CD8-positive, alpha-beta memory T cell (primary cell): ENCODE results near the gene TGM5. TPM values are rescaled to one million over a fixed set of nuclear protein-coding genes. Genes with fewer than 3 reads are reported as not detected.
"Not testable (repeated sequence)": the region's sequence is repeated elsewhere in the genome, so short reads cannot be mapped to it uniquely, and the experiment has no call there.

Experiments used
- CTCF ChIA-PET: fragments of 350-600 bp; sonication (Branson Sonifier 250); formaldehyde crosslinking; loops from one replicate; lab custom pipeline; 2021; ENCODE audit warnings: antibody characterized with exemption; lab: Charles Lee
- POLR2A ChIA-PET: fragments of 350-600 bp; sonication (Branson Sonifier 250); formaldehyde crosslinking; loops from one replicate; lab custom pipeline; 2021; ENCODE audit warnings: antibody characterized with exemption; lab: Charles Lee
- DNase-seq, 5 donors: peaks; one replicate each; pipeline versions ENCODE4 v3.0.0 to v3.0.0-alpha.2; 2020 to 2022; ENCODE audit warnings: mixed read lengths in 1 of 5
- H3K27ac ChIP-seq: one replicate; pipeline ENCODE4 v1.7.0; 2013; ENCODE audit warnings: low read depth, mild to moderate bottlenecking, low read length, moderate library complexity
- H3K27me3 ChIP-seq: 2 replicates; pipeline ENCODE4 v1.7.0; 2013; ENCODE audit warnings: low read length, mild to moderate bottlenecking; ENCODE audit not compliant: insufficient read depth, poor library complexity, severe bottlenecking
- H3K36me3 ChIP-seq: 2 replicates; pipeline ENCODE4 v1.7.0; 2013; ENCODE audit warnings: mild to moderate bottlenecking, low read length, moderate library complexity; ENCODE audit not compliant: insufficient read depth
- H3K4me1 ChIP-seq: 2 replicates; pipeline ENCODE4 v1.7.0; 2013; ENCODE audit warnings: mild to moderate bottlenecking, low read length, moderate library complexity; ENCODE audit not compliant: insufficient read depth
- H3K4me3 ChIP-seq: 2 replicates; pipeline ENCODE4 v1.7.0; 2013; ENCODE audit warnings: mild to moderate bottlenecking, low read length
- H3K9me3 ChIP-seq: 2 replicates; pipeline ENCODE4 v1.7.0; 2013; ENCODE audit warnings: mild to moderate bottlenecking, low read length
- H3K27ac Mint-ChIP-seq, 8 donors: one replicate each; pipeline ENCODE4 v1.8.0; 2020 to 2021; ENCODE audit warnings: mixed read lengths in 8 of 8, mild to moderate bottlenecking in 6 of 8, inconsistent platforms in 3 of 8, moderate library complexity in 3 of 8
- H3K27me3 Mint-ChIP-seq, 2 donors: one replicate each; pipeline ENCODE4 v1.8.0; 2020 to 2021; ENCODE audit warnings: mixed read lengths in 2 of 2, mild to moderate bottlenecking in 1 of 2, moderate library complexity in 1 of 2
- H3K36me3 Mint-ChIP-seq, 3 donors: one replicate each; pipeline ENCODE4 v1.8.0; 2020 to 2021; ENCODE audit warnings: mixed read lengths in 3 of 3, inconsistent platforms in 1 of 3, mild to moderate bottlenecking in 1 of 3
- H3K4me1 Mint-ChIP-seq, 3 donors: one replicate each; pipeline ENCODE4 v1.8.0; 2020 to 2021; ENCODE audit warnings: mixed read lengths in 3 of 3, inconsistent platforms in 1 of 3, mild to moderate bottlenecking in 1 of 3
- H3K4me3 Mint-ChIP-seq, 7 donors: one replicate each; pipeline ENCODE4 v1.8.0; 2020 to 2021; ENCODE audit warnings: mixed read lengths in 7 of 7, mild to moderate bottlenecking in 6 of 7, moderate library complexity in 4 of 7, inconsistent platforms in 2 of 7
- H3K9me3 Mint-ChIP-seq, 5 donors: one replicate each; pipeline ENCODE4 v1.8.0; 2020 to 2022; ENCODE audit warnings: mixed read lengths in 5 of 5, mild to moderate bottlenecking in 3 of 5, moderate library complexity in 2 of 5, inconsistent platforms in 1 of 5
- polyA plus RNA-seq: library from polyadenylated mRNA; unstranded; fragments of 300-500 nt; fragmentation: Illumina TruSeq; gene quantifications from one replicate; pipeline ENCODE4 v1.2.3, GENCODE V29; 2021
- total RNA-seq, 2 experiments: library from RNA; stranded (reverse); gene quantifications; one replicate each; pipeline ENCODE4 v1.2.3, GENCODE V29; 2021

The TGM5 gene
- total and polyA plus RNA-seq, 3 experiments from 2014 or later, result 0.18 TPM; not detected in 2

GRCh38 chr15:43204016-43204901, 62.5 kb downstream of the TGM5 start:
- no peaks in the 10 kb centered on the region for H3K9me3 ChIP-seq
- no peaks in the 10 kb centered on the region for H3K4me1 ChIP-seq
- Mint-ChIP-seq H3K4me1 (peaks cover 3 to 5% (median 5%) of the 10 kb centered on the region in 3 donors), H3K9me3 (peaks cover 0 to 2% (median 0%) of the 10 kb centered on the region in 5 donors), H3K4me3 (no peak overlapping the region), H3K27me3 (peaks cover 1 to 7% of the 10 kb centered on the region in 2 donors), H3K27ac (peak overlapping the region in 3 of 8 donors; percentile 55 to 62 (median 58)), H3K36me3 (peaks cover 0 to 3% (median 1%) of the 10 kb centered on the region in 3 donors)
- POLR2A ChIA-PET, result interaction anchor here (0.6 kb wide), 1 partner anchor 227 kb away, joined by 3 read pairs; no protein-coding TSS in a partner anchor
- no peaks in the 10 kb centered on the region for H3K36me3 ChIP-seq
- CTCF ChIA-PET, result interaction anchor here (0.9 to 2.3 kb wide), 8 partner anchors 9 to 278 kb away, joined by 3 to 12 read pairs (median 6); no protein-coding TSS in a partner anchor
- H3K4me3 ChIP-seq, result no peak overlapping the region
- H3K27ac ChIP-seq, result no peak overlapping the region
- H3K27me3 ChIP-seq, result no peaks in the 10 kb centered on the region
- DNase-seq, result peak in 4 of 5 donors; percentile 12 to 62 (median 19)

- ChIA-PET CTCF (no interaction called here), POLR2A (no interaction called here)
- peaks cover 0 to 1% of the 10 kb centered on the region in 2 donors for H3K27me3 Mint-ChIP-seq
- peaks cover 8 to 34% (median 19%) of the 10 kb centered on the region in 3 donors for H3K36me3 Mint-ChIP-seq
- H3K27ac Mint-ChIP-seq, result peak overlapping the region in 3 of 8 donors; percentile 44 to 80 (median 48)
- no peaks in the 10 kb centered on the region for H3K27me3 ChIP-seq
- peaks cover 3 to 8% (median 5%) of the 10 kb centered on the region in 3 donors for H3K4me1 Mint-ChIP-seq
- DNase-seq, result no peak
- peaks cover 0 to 7% (median 0%) of the 10 kb centered on the region in 5 donors for H3K9me3 Mint-ChIP-seq
- H3K4me3 Mint-ChIP-seq, result no peak overlapping the region
- H3K4me3 ChIP-seq, result no peak overlapping the region
- no peak overlapping the region for H3K27ac ChIP-seq
- no peaks in the 10 kb centered on the region for H3K9me3 ChIP-seq
- H3K36me3 ChIP-seq, result peaks cover 12% of the 10 kb centered on the region
- H3K4me1 ChIP-seq, result no peaks in the 10 kb centered on the region
These were observed 66.7 kb downstream of the TGM5 start for GRCh38 chr15:43199945-43200488.

GRCh38 chr15:43198992-43199391, 67.7 kb downstream of the TGM5 start:
- peaks cover 14 to 44% (median 24%) of the 10 kb centered on the region in 3 donors for H3K36me3 Mint-ChIP-seq
- Histone ChIP-seq H3K4me1 (no peaks in the 10 kb centered on the region), H3K4me3 (no peak overlapping the region), H3K9me3 (no peaks in the 10 kb centered on the region), H3K36me3 (peaks cover 12% of the 10 kb centered on the region), H3K27ac (no peak overlapping the region), H3K27me3 (no peaks in the 10 kb centered on the region)
- H3K4me3 Mint-ChIP-seq, result no peak overlapping the region
- peaks cover 0 to 1% of the 10 kb centered on the region in 2 donors for H3K27me3 Mint-ChIP-seq
- ChIA-PET CTCF (no interaction called here), POLR2A (no interaction called here)
- H3K9me3 Mint-ChIP-seq, result peaks cover 0 to 7% (median 0%) of the 10 kb centered on the region in 5 donors
- no peak for DNase-seq
- H3K4me1 Mint-ChIP-seq, result peaks cover 0 to 6% (median 5%) of the 10 kb centered on the region in 3 donors
- H3K27ac Mint-ChIP-seq, result no peak overlapping the region

- POLR2A ChIA-PET, CTCF ChIA-PET, H3K4me3 ChIP-seq, H3K4me1 ChIP-seq, H3K4me3 Mint-ChIP-seq, H3K27ac ChIP-seq, H3K4me1 Mint-ChIP-seq, H3K27ac Mint-ChIP-seq, DNase-seq, H3K27me3 Mint-ChIP-seq, H3K27me3 ChIP-seq, H3K9me3 Mint-ChIP-seq, H3K9me3 ChIP-seq: not testable (repeated sequence)
- H3K36me3 Mint-ChIP-seq, result peaks cover 14 to 47% (median 24%) of the 10 kb centered on the region in 3 donors
- H3K36me3 ChIP-seq, result peaks cover 14% of the 10 kb centered on the region
These were observed 68.2 kb downstream of the TGM5 start for GRCh38 chr15:43198556-43198955.

- H3K4me3 Mint-ChIP-seq, POLR2A ChIA-PET, H3K4me1 ChIP-seq, CTCF ChIA-PET, DNase-seq, H3K9me3 ChIP-seq, H3K9me3 Mint-ChIP-seq, H3K27ac ChIP-seq, H3K27ac Mint-ChIP-seq, H3K4me3 ChIP-seq, H3K27me3 ChIP-seq, H3K4me1 Mint-ChIP-seq, H3K27me3 Mint-ChIP-seq: not testable (repeated sequence)
- peaks cover 15 to 53% (median 26%) of the 10 kb centered on the region in 3 donors for H3K36me3 Mint-ChIP-seq
- peaks cover 22% of the 10 kb centered on the region for H3K36me3 ChIP-seq
These were observed 69.0 kb downstream of the TGM5 start for GRCh38 chr15:43197773-43198172.

- Histone ChIP-seq H3K9me3 (no peaks in the 10 kb centered on the region), H3K27me3 (no peaks in the 10 kb centered on the region), H3K4me1 (no peaks in the 10 kb centered on the region), H3K27ac (no peak overlapping the region), H3K36me3 (peaks cover 28% of the 10 kb centered on the region), H3K4me3 (no peak overlapping the region)
- Mint-ChIP-seq H3K4me1 (peaks cover 0 to 12% (median 5%) of the 10 kb centered on the region in 3 donors), H3K27me3 (peaks cover 0 to 1% of the 10 kb centered on the region in 2 donors), H3K27ac (peak overlapping the region in 3 of 8 donors; percentile 33 to 47 (median 38)), H3K36me3 (peaks cover 18 to 61% (median 28%) of the 10 kb centered on the region in 3 donors), H3K9me3 (peaks cover 0 to 7% (median 0%) of the 10 kb centered on the region in 5 donors), H3K4me3 (no peak overlapping the region)
- POLR2A ChIA-PET, result no interaction called here
- no peak for DNase-seq
- CTCF ChIA-PET, result no interaction called here
These were observed 69.8 kb downstream of the TGM5 start for GRCh38 chr15:43196760-43197548.

- Mint-ChIP-seq H3K27me3 (no peaks in the 10 kb centered on the region), H3K36me3 (peaks cover 24 to 81% (median 27%) of the 10 kb centered on the region in 3 donors), H3K9me3 (peaks cover 0 to 7% (median 0%) of the 10 kb centered on the region in 5 donors), H3K4me1 (peaks cover 5 to 20% (median 14%) of the 10 kb centered on the region in 3 donors), H3K4me3 (no peak overlapping the region), H3K27ac (peak overlapping the region in 2 of 8 donors; percentile 45 to 47)
- Histone ChIP-seq H3K27ac (no peak overlapping the region), H3K36me3 (peaks cover 50% of the 10 kb centered on the region), H3K27me3 (no peaks in the 10 kb centered on the region), H3K4me3 (no peak overlapping the region), H3K9me3 (no peaks in the 10 kb centered on the region), H3K4me1 (no peaks in the 10 kb centered on the region)
- DNase-seq, result no peak
- ChIA-PET POLR2A (no interaction called here), CTCF (interaction anchor here (1.5 kb wide), 1 partner anchor 10 kb away, joined by 6 read pairs; no protein-coding TSS in a partner anchor)
These were observed 71.9 kb downstream of the TGM5 start for GRCh38 chr15:43194795-43195194.
